GM12874 (cell line): ENCODE results near the gene ETV6.

Experiments
- CTCF ChIP-seq: IDR thresholded peaks from 2 replicates; pipeline ENCODE4 v1.5.1; 2011; ENCODE audit warnings: low read depth, mild to moderate bottlenecking, control low read depth, low read length, moderate library complexity; ENCODE audit not compliant: insufficient read depth

ETV6 gene

DNA sequence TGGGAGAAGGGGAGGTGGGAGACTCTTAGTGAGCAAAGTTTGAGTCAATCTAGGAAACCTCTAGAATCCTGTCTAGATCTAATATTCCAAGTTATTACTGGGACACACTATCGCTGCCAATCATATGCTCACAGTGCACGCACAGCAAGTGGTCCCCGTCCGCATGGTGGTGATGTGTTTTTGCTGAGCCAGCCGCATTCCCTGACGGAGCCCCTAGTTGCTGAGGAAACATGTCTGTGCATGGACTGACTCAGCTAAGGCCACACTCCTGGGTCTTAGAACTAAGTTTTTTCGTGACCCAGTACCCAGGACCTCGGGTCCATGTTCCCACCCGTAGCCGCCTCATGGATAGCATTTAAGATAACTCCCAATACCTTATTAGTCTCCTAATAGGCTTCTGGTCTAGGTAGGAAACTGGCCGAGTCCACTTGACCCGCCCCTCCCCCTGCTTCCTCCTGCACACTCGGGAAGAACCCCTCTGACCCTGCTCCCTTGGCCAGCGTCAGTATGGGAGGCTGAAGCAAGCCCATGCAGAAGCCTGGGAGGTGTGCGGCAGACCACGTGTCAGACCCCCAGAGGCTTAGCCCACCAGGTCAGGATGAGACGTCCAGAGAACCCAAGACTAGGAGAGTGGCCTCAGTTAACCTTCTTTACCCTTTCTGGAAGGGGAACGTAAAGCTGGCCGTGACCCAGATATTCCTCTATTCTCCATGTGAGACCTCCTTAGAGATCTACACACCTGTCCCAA lies 200.5 kb downstream of the ETV6 start:
- no peak for TF ChIP-seq CTCF

- no peak for TF ChIP-seq CTCF
These were observed 203.7 kb downstream of the ETV6 start for GRCh38 chr12:11853126-11853525.

- no peak for TF ChIP-seq CTCF
These were observed 204.6 kb downstream of the ETV6 start for GRCh38 chr12:11854011-11854499.

DNA sequence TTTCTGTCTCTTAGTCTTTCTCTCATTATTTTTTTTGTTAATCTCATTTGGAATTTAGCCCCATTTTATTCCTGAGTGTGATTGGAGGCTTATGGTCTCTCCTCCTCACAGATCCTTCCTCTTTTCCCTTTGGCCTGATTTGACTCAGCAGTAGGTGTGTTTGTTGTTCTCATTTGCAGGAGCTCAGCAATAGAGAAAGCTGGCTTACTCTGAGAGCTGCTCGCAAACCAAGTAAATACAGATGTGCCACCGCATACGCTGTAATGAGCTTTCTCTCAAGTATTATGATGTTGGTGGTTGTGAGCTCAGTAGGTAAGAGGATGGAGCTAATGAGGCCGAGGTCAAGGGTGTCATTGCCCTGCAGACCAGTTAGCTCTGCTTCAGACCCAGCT lies 206.5 kb downstream of the ETV6 start:
- no peak for TF ChIP-seq CTCF

DNA sequence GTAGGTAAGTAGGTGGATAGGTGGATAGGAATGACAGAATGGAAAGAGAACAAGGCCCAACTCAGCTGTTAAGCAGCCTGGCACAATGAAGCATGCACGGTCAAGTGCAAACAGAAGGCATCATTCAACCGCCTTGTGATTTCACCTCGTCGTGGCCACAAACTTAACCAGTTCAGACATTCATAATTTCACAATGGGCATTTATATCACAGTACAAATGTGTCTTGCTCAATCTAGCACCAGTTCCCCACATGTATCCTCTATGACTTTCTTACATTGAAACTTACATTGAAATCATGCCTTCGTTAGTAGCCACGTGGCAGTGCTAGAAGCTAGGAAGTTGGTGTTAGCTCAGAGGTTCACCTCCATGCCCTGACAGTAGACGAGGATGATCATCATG lies 207.5 kb downstream of the ETV6 start:
- no peak for TF ChIP-seq CTCF

- TF ChIP-seq CTCF = no peak
These were observed 210.4 kb downstream of the ETV6 start for GRCh38 chr12:11859705-11860425.

GRCh38 chr12:11861155-11861863 lies 211.8 kb downstream of the ETV6 start:
- no peak for TF ChIP-seq CTCF
